HG02623 (cell line): ENCODE data around the gene HTRA1.

Experiments used
- ATAC-seq: cut with Tn5 transposase; IDR thresholded peaks from one replicate; pipeline ENCODE4 v1.9.1; 2021; ENCODE audit warnings: moderate library complexity; ENCODE audit not compliant: unreplicated experiment

The HTRA1 gene

GRCh38 chr10:122494173-122494820, 32.9 kb downstream of the HTRA1 start:
- ATAC-seq, result no peak

DNA sequence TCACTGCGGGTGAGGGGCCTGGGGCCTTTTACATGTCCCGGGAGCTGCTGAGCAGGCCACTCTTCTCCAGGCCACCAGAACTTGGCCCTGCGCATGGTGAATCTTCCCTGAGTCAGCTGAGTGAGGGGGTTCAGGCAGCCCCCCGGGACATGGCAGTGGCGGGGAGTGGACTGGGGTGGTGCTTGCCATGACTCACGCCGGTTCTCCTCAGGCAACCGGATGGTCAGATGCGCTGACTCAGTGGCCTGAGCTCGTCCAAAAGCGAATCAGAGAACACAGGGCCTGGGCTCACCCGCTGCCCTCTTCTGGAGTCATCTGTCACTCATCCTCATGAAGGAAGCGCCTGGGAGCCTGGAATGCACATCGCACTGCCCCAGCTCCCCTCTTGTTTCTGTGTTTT, 33.5 kb downstream of the HTRA1 start:
- no peak for ATAC-seq

DNA sequence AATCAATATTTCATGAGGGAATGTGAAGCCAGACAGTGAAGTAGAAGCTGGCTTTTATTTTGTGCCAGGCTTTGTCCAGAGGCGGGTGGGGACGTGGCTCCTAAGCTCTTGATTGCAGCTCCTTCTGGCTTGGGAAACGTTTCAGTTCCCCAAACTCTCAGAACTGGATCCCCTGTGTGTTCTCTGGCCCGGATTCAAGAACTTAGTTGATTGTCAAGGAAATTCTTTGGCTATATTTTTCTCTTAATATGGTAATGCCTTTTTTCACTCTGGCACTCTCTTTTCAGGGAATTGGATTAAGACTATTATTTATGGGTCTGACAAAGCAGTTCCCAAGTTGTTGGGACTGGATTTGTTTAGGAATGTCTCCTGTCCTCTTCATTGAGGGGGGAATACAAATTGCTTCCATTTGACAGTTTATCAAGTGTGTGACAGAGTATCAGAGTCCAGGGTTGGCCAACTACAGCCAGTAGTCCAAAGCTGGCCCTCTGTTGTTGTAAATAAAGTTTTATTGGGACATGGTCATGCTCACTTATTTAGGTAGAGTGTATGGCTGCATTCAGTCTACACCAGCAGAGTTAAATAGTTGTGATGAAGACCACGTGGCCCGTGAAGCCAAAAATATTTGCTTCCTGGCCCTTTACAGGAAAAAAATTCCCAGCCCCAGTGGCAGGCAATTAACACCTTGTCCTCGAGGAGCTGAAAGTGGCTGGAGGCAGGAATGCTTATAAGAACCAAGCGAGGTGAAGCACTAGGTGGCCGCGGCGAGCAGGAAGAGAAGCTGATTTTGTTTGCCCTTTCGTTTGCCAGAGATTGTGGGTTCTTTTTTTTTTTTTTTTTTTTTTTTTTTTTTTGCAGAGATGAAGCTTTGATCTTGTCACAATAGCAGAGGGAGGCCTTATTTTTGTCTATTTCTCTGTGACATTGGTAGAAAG, 34.3 kb downstream of the HTRA1 start:
- ATAC-seq, result no peak

- ATAC-seq, result no peak
These were observed 35.9 kb downstream of the HTRA1 start for GRCh38 chr10:122497241-122497640.

DNA sequence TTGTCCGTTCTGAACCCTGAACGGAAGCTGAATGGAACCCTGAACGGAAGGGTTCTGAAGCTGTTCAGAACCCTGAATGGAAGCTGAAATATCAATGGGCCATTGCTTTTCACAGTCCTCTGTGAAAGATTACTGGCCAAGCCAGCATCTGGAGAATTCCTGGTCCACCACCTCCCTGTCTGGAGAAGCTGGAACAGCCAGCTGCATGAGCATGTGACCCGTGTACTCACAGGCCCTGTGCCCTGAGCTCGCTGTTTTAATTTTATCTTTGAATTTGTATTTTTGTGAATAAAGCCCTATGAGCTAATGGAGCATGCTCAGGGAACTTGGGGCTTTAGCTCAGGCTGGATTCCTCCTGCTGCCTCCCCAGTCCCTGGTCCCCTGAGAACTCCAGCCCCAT, 37.2 kb downstream of the HTRA1 start:
- ATAC-seq, result no peak

- no peak for ATAC-seq
These were observed 37.7 kb downstream of the HTRA1 start for GRCh38 chr10:122499012-122499411.

DNA sequence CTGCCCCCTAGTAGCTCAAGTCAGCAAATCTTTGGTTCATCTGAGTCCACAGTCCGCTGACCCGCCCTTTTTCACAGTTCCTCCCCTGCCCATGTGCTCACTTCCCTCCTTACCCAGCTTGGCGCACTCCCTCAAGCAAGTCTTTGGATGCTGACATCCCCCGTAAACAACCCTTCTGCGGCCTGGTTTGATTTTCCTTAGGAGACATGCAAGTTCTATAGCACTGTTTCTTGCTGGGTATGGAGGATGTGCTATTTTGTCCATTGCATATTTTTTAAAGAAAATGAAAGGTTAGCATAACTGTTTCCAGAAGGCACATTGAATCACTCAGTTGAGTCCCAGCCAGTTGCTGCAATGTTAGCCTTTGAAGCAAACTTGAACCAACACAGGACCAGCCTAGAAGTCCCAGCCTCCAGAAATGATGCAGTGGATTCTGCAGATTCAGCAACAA, 38.2 kb downstream of the HTRA1 start:
- ATAC-seq, result no peak

GRCh38 chr10:122500194-122500593, 38.8 kb downstream of the HTRA1 start:
- no peak for ATAC-seq

DNA sequence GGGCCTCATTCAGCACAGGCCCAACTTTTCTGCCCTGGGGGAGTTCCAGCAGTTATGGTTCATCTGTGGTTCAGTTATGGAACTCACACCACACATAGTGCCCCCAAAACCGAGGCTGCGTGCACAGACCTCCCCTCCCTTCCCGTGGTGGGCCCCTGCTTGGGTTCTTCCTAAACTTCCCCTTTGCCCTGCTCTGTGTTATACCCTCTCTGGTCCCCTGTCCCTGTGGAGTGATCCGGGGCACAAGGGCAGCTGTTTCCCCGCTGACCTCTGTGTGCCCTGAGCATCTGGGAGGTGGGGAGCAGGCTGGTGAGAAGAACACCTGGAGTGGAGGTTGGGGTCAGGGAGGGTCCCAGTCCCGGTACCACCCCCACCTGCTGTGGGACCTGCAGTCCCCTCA, 39.4 kb downstream of the HTRA1 start:
- ATAC-seq, result no peak

DNA sequence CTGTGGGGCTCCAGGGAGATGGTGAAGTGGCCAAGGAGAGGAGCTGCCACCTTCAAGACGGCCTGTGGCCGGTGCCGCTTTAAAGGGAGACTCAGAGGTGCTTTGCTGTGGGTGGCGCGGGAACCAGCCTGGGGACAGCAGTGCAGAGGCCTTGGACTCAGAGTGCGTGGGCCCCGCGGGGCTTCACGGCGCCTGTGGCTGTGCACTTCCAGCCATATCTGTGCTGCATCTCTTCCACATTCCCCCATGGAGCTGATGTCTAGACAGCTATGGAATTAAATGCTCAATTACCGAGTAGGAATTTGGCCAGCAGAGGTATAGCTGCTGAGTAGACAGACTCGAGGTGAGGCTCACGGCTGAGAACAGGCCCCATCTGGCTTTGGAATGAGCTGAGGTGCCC, 41.7 kb downstream of the HTRA1 start:
- ATAC-seq, result no peak

DNA sequence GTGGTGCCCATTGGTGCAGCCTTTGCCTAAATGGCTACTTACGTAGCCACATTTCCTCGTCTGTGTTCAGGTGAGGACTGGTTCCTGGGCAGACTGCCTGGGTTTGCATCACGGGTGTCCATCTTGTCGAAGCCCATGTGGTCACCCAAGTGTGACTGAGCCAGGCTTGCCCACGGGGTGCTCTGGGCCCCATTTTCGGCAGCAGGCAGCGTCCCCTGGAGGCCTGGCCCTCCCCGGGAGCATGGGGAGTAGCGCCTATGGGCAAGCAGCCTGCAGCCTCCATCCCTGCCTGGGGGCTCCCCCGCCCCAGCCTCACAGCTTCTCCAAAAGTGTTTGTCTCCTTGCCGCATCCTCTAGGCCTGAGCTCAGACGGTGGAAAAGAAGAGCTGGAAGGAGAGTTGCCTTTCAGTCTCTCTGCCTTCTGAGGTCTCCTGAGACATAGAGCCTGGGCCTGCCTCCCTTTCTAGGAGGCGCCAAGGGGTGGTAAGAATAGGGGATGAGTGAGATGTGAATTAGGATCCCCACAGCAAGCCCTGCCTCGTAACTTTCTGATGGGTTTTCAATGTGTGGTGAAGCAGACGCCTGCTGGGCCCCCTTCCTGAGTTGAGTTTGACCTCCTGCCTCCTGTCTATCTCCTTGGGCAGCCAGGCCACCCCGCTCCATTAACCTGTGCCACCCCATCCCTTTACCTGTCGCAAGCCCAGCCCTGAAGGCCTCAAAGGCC, 42.7 kb downstream of the HTRA1 start:
- no peak for ATAC-seq

DNA sequence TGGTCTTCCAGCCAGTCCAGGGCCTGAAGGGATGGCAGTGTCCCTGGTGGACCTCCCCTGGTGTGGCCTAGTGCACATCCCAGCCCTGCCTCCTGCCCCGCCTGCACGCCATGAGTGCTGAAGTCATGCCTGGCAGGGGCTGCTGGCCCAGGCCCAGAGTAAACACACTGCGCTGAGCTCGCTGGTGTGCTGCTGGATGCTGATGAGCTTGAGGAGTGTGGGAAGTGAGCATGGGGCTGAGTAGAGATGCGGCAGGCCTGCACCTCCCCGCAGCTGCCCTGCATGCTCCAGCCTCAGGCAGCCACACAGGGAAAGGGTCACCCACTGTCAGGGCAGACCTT, 43.2 kb downstream of the HTRA1 start:
- ATAC-seq, result no peak

- ATAC-seq, result no peak
These were observed 43.7 kb downstream of the HTRA1 start for GRCh38 chr10:122505011-122505410.

GRCh38 chr10:122505885-122506645, 44.7 kb downstream of the HTRA1 start:
- no peak for ATAC-seq

DNA sequence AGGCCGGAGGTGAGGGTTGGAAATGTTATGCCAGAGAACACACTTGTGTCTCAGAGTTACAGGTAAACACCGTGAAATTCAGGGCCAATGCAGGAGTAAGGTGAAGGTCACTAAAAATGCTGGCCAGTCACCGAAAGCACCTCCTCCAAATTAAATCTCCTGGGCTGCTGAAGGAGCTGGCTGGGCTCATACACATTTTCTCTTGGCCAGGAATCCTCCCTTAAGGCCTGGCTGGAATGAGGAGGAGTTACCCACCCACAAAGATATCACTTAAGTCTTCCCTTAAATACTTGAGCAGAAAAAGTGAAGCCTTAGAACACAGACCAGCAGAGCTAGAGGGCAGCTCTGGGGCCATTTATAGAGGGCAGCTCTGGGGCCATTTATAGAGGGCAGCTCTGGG, 46.3 kb downstream of the HTRA1 start:
- no peak for ATAC-seq

GRCh38 chr10:122508021-122508420, 46.7 kb downstream of the HTRA1 start:
- ATAC-seq, result no peak

GRCh38 chr10:122509323-122509722, 48.0 kb downstream of the HTRA1 start:
- no peak for ATAC-seq

DNA sequence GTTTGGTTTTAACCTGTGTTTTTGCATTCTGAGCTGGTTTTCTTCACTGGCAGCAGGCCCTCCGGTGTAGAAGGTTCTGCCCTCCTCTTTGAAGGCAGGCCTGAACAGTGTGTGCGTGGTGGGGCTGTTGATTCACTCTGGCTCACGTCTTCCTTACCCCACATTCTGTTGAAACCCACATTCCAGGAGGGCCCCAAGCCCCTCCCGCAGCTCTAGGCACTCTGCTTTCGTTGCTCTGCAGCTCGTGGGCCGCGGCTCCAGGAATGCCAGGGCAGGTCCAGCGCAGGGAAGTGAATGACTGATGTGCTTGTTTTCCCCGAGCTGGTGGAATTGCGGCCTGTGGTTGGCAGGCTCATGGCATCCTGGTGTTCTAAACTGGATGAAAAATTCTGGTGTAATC, 49.0 kb downstream of the HTRA1 start:
- ATAC-seq, result no peak

- no peak for ATAC-seq
These were observed 49.4 kb downstream of the HTRA1 start for GRCh38 chr10:122510736-122511135.

GRCh38 chr10:122513053-122513452, 51.7 kb downstream of the HTRA1 start:
- ATAC-seq, result no peak
